ENCODE results near the gene PLCXD1.
"Not testable (repeated sequence)": the region's sequence is repeated elsewhere in the genome, so short reads cannot be mapped to it uniquely, and the experiment has no call there.

The PLCXD1 gene

DNA sequence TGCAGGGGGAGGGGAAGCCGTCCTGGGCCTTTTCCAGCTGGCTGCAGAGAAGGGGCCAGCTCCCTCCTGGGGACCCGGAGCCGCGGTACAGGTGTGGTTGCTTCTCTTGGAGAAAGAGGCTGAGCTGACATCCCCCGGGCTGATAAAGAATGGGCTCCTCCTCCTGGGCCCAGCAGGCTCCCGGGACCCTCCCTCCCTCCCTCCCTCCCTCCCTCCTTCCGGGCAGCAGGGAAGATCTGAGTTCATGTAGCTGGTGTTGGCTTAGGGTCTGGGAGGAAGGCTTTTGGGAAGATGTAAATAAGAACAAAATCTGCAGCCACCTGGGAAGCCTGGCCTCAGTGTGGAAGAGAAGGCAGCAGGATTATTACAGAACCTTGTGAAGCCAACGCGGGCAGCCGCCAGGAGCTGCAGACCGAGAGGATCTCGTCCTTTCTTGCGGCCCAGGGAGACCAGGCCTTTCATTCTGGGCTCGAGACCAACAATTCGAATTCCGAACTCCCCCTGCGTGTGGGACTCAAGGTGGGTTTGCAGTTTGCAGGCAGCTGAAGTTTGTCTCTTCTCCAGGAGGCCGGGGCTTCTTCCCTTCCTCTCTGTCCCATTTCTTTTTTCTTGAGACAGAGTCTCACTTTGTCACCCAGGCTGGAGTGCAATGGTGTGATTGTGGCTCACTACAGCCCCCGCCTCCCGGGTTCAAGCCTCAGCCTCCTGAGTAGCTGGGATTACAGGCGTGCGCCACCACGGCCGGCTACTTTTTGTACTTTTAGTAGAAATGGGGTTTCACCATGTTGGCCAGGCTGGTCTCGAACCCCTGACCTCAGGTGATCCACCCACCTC is at the start of gene PLCXD1:
TSS of gene PLCXD1 (plus strand) at position 216 of the 834 bp plus-strand sequence. CDS start 2,807 bp downstream, outside the sequence.
- intact Hi-C loops (cut with micrococcal nuclease), result no loop called here
- Mint-ChIP-seq H3K4me1 (ENCODE audit: low read depth) (peaks cover 30% of the 10 kb centered on the region), H3K9me3 (no peaks in the 10 kb centered on the region), H3K36me3 (ENCODE audit: low read depth) (peaks cover 34% of the 10 kb centered on the region), H3K4me3 (peak within 1 kb of the TSS; percentile 53), H3K27me3 (no peaks in the 10 kb centered on the region), H3K27ac (peak within 1 kb of the TSS; percentile 48)

- H3K27ac Mint-ChIP-seq; H3K36me3 Mint-ChIP-seq (ENCODE audit: low read depth); H3K9me3 Mint-ChIP-seq: not testable (repeated sequence)
Observed at GRCh38 chrX:231637-232277, 49.4 kb upstream of the PLCXD1 start.

DNA sequence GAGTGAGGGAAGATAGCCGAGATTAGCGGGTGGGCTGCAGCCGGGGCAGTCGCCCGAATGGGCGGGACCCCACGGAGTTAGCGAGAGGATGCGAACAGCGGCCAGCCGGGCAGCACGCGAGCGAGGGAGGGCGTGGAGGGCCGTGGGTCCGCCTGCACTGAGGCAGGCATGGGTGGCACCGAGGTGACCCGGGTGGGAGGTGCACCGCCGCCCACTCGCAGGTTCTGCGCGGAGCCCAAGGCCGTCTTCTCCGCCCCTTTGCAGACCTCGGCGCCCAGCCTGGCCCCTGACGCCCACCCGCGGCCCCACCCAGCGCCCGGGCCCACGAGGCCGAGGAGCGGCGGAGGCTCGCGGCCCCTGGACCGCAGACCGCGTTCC is 48.9 kb upstream of the PLCXD1 start:
- H3K4me3 Mint-ChIP-seq; H3K9me3 Mint-ChIP-seq; intact Hi-C loops (cut with micrococcal nuclease); H3K4me1 Mint-ChIP-seq (ENCODE audit: low read depth); H3K27me3 Mint-ChIP-seq; H3K36me3 Mint-ChIP-seq (ENCODE audit: low read depth); H3K27ac Mint-ChIP-seq: not testable (repeated sequence)

More at GRCh38 chrX:231637-232277, 49.4 kb upstream of the PLCXD1 start:
- H3K4me3 Mint-ChIP-seq; H3K4me1 Mint-ChIP-seq (ENCODE audit: low read depth); H3K27me3 Mint-ChIP-seq; intact Hi-C loops (cut with micrococcal nuclease): not testable (repeated sequence)

DNA sequence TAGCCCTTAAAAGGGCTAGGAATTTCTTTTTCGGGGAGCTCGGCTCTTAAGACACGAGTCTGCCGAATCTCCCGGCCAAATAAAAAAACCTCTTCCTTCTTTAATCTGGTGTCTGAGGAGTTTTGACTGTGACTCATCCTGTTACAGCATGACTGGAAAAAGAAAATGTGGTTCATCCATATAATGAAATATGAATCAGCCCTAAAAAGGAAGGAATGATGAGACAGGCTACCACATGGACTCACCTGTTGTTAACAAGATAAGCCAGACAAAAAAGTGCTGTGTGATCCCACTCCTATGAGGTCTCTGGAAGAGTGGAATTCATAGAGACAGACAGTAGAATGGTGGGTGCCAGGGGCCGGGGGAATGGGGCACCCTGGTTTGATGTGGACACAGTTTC is 45.0 kb upstream of the PLCXD1 start:
- H3K27ac Mint-ChIP-seq; H3K4me1 Mint-ChIP-seq (ENCODE audit: low read depth); H3K36me3 Mint-ChIP-seq (ENCODE audit: low read depth); H3K4me3 Mint-ChIP-seq; H3K9me3 Mint-ChIP-seq; H3K27me3 Mint-ChIP-seq; intact Hi-C loops (cut with micrococcal nuclease): not testable (repeated sequence)

GRCh38 chrX:250965-251364 is 30.2 kb upstream of the PLCXD1 start:
- H3K4me1 Mint-ChIP-seq (ENCODE audit: low read depth), result peaks cover 5% of the 10 kb centered on the region
- H3K9me3 Mint-ChIP-seq, result peaks cover 8% of the 10 kb centered on the region
- H3K27me3 Mint-ChIP-seq, result no peaks in the 10 kb centered on the region
- intact Hi-C loops (cut with micrococcal nuclease), result no loop called here
- H3K36me3 Mint-ChIP-seq (ENCODE audit: low read depth), result peaks cover 9% of the 10 kb centered on the region
- peak overlapping the region; percentile 52 for H3K4me3 Mint-ChIP-seq
- no peak overlapping the region for H3K27ac Mint-ChIP-seq

DNA sequence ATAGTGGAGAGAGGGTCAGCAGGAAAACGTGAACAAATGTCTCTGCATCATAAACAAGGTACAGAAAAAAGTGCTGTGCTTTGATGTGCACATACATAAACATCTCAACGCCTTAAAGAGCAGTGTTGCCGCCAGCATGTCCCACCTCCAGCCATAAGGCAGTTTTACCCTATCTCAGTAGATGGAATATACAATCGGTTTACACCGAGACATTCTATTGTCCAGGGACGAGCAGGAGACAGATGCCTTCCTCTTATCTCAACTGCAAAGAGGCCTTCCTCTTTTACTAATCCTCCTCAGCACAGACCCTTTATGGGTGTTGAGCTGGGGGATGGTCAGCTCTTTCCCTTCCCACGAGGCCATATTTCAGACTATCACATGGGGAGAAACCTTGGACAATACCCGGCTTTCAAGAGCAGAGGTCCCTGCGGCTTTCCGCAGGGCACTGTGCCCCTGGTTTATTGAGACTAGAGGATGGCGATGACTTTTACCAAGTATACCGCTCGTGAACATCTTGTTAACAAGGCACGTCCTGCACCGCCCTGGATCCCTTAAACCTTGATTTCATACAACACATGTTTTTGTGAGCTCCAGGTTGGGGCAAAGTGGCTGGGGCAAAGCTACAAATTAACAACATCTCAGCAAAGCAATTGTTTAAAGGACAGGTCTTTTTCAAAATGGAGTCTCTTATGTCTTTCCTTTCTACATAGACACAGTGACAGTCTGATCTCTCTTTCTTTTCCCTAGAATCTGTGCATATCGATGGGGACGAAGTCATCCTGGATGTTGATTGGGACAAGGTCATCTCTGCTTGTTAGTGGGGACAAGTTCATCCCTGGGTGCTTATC is 29.6 kb upstream of the PLCXD1 start:
- H3K4me3 Mint-ChIP-seq; H3K36me3 Mint-ChIP-seq (ENCODE audit: low read depth); H3K4me1 Mint-ChIP-seq (ENCODE audit: low read depth); H3K27me3 Mint-ChIP-seq; H3K9me3 Mint-ChIP-seq; intact Hi-C loops (cut with micrococcal nuclease); H3K27ac Mint-ChIP-seq: not testable (repeated sequence)

GRCh38 chrX:252244-252956 is 28.8 kb upstream of the PLCXD1 start:
- peaks cover 8% of the 10 kb centered on the region for H3K9me3 Mint-ChIP-seq
- intact Hi-C loops (cut with micrococcal nuclease), result no loop called here
- peaks cover 5% of the 10 kb centered on the region for H3K4me1 Mint-ChIP-seq (ENCODE audit: low read depth)
- no peaks in the 10 kb centered on the region for H3K27me3 Mint-ChIP-seq
- no peak overlapping the region for H3K4me3 Mint-ChIP-seq
- peaks cover 9% of the 10 kb centered on the region for H3K36me3 Mint-ChIP-seq (ENCODE audit: low read depth)
- H3K27ac Mint-ChIP-seq, result no peak overlapping the region

DNA sequence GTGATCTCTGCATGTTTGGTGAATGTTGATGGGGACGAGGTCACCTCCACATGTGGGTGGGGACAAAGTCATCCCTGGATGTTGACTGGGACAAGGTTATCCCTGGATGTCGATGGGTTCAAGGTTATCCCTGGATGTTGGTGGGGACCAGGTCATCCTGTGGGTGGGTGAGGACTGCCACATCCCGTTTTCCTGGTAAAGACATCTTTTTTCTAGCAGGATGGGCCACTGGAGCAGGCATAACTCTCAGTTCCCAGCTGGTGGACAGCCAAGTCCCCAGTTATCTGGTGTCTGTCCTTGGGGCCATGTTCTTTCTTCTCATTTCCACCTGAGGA is 28.3 kb upstream of the PLCXD1 start:
- Mint-ChIP-seq H3K9me3 (peaks cover 8% of the 10 kb centered on the region), H3K27me3 (no peaks in the 10 kb centered on the region), H3K27ac (no peak overlapping the region), H3K36me3 (ENCODE audit: low read depth) (peaks cover 9% of the 10 kb centered on the region), H3K4me1 (ENCODE audit: low read depth) (peaks cover 5% of the 10 kb centered on the region), H3K4me3 (no peak overlapping the region)
- intact Hi-C loops (cut with micrococcal nuclease), result no loop called here

- peaks cover 8% of the 10 kb centered on the region for H3K9me3 Mint-ChIP-seq
- peaks cover 5% of the 10 kb centered on the region for H3K4me1 Mint-ChIP-seq (ENCODE audit: low read depth)
- H3K27me3 Mint-ChIP-seq, result no peaks in the 10 kb centered on the region
- H3K4me3 Mint-ChIP-seq, result no peak overlapping the region
- H3K36me3 Mint-ChIP-seq (ENCODE audit: low read depth), result peaks cover 9% of the 10 kb centered on the region
- H3K27ac Mint-ChIP-seq, result no peak overlapping the region
- intact Hi-C loops (cut with micrococcal nuclease), result no loop called here
Observed at GRCh38 chrX:253451-254297, 27.5 kb upstream of the PLCXD1 start.

DNA sequence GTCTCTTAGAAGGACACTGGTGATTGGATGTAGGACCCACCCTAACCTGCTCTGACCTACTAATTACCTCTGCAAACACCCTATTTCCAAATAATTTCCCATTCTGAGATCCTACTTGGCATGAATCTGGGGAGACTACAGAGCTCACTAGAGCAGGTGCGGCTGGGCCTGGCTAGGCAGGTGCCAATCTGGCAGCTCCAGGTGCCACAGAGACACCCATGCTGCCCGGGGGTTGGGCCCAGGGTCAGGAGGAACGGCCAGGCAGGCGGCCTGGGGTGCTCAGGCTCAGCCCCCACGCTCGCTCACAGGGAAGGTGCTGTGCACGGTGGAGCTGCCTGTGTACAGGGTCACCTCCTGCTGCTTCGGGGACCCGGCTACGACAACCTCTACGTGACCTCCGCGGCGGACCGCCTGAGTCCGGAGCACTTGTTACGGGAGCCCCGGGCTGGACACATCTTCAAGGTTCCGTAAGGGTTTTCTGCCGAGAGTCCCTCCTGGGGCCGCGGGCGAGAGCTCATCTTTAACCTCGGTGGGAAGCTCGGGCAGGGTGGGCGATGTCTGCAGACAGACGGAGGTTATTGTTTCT is 26.5 kb upstream of the PLCXD1 start:
- H3K9me3 Mint-ChIP-seq, result peaks cover 8% of the 10 kb centered on the region
- no peaks in the 10 kb centered on the region for H3K27me3 Mint-ChIP-seq
- no peak overlapping the region for H3K4me3 Mint-ChIP-seq

GRCh38 chrX:255923-256331 is 25.3 kb upstream of the PLCXD1 start:
- intact Hi-C loops (cut with micrococcal nuclease), result no loop called here
- H3K4me3 Mint-ChIP-seq, result no peak overlapping the region
- H3K9me3 Mint-ChIP-seq, result peaks cover 8% of the 10 kb centered on the region
- peaks cover 9% of the 10 kb centered on the region for H3K36me3 Mint-ChIP-seq (ENCODE audit: low read depth)
- no peak overlapping the region for H3K27ac Mint-ChIP-seq
- peaks cover 9% of the 10 kb centered on the region for H3K4me1 Mint-ChIP-seq (ENCODE audit: low read depth)
- H3K27me3 Mint-ChIP-seq, result no peaks in the 10 kb centered on the region

More for the DNA sequence above, 26.5 kb upstream of the PLCXD1 start:
- Mint-ChIP-seq H3K27ac (no peak overlapping the region), H3K36me3 (ENCODE audit: low read depth) (peaks cover 9% of the 10 kb centered on the region), H3K4me1 (ENCODE audit: low read depth) (peaks cover 7% of the 10 kb centered on the region)
- intact Hi-C loops (cut with micrococcal nuclease), result no loop called here

GRCh38 chrX:257054-257453 is 24.1 kb upstream of the PLCXD1 start:
- H3K9me3 Mint-ChIP-seq; H3K27ac Mint-ChIP-seq; H3K27me3 Mint-ChIP-seq; H3K4me3 Mint-ChIP-seq; intact Hi-C loops (cut with micrococcal nuclease); H3K36me3 Mint-ChIP-seq (ENCODE audit: low read depth): not testable (repeated sequence)
- peaks cover 12% of the 10 kb centered on the region for H3K4me1 Mint-ChIP-seq (ENCODE audit: low read depth)
